ENCODE measurements around the gene KRT9.
A peak's percentile ranks its signal among the peaks of the same experiment; 100 is the strongest.
"Not testable (repeated sequence)": the region's sequence is repeated elsewhere in the genome, so short reads cannot be mapped to it uniquely, and the experiment has no call there.

KRT9 gene

DNA sequence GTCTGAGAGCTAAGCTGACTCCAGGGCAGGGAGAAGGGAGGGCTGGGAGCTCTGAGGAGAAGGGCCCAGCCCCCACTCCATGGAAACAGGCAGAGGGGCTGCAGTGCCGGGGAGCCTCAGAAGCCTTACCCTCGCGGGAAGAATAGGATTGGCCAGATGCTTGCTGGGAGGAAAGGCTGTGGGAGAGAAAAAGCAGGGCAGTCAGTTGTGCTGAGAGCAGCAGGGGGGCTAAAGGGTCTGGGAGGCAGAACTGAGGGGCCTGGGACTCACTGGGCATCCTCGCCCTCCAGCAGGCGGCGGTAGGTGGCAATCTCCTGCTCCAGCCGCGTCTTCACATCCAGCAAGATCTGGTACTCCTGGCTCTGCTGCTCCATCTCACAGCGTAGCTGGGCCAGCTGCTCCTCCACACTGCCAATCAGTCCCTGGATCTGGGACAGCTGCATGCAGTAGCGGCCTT, 38.2 kb upstream of the KRT9 start:
- intact Hi-C loops (cut with DNase I), result not testable (repeated sequence)
- peak in 2 of 10 donors; percentile 47 to 80 for DNase-seq

DNA sequence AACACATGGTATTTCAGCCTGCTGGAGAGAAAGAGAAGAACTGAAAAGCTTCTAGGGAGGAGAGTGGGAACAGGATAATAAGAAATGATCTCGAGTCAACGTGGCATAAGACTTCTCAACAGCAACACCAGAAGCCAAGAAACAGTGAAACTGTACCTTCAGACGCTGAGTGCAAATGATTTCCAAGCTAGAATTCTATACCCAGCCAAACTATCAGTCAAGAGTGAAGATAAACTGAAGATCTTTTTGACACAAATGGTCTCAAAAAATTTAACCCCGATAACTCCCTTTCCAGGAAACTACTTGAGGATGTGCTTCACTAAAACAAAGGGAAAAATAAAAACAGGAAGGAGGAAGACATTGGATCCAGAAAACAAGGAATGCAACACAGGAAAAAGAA, 35.1 kb upstream of the KRT9 start:
- DNase-seq; intact Hi-C loops (cut with DNase I): not testable (repeated sequence)

DNA sequence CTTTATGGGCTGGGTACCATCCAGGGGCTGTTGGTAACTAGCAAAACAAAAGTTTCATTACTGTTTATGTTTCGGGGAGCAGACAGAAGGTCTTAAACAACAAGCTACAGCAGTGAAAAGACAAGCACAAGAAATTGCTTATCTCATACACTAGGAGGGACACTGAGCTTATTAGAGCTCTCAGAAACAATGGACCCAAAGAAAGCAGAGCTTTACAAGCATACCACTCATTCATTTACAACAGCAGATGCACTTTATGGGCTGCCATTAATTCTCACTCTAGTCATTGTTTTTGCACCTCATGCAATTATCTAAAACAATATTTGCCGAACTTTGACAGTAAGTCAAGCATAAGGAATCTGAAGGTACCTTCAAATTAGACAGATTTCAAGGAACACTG, 30.7 kb upstream of the KRT9 start:
- no peak for DNase-seq
- intact Hi-C loops (cut with DNase I), result no loop called here

DNA sequence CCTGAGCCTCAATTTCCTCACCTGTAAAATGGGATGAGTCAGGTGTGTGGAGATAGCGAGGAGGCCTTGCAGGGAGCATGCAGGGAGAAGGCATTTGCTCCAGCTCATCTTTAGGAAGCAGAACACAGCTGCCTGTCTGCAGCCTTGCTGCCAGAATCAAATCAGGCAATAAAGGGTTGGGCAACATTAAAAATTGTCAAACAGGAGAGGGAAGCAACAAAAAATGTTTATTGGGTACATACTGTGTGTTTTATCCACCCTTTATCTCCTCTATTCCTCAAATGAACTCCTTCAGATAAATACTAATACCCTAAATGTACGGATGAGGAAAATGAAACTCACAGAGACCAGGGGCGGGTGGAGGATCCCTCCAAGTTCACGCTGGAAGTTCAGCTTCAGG, 28.5 kb upstream of the KRT9 start:
- intact Hi-C loops (cut with DNase I), result no loop called here
- DNase-seq, result peak in 1 of 10 donors; percentile 13

DNA sequence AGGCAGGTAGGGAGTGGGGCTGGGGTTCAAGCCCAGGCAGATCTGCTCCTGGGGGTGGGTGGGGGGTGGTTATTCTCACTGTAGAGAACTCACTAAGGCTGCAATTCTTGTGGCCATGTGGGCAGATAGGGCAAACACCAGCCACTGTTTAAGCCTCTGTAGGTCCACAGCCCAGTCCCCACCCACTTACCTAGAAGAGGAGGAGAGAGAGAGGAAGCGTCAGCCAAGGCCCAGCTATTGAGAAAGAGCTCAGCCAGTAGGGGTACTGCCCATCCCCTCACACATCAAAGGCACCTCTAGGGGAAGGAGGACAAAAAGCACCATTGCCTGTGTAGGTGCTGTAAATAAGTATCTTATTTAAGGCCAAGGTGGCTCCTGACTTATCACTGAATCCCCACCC, 27.8 kb upstream of the KRT9 start:
- DNase-seq, result peak in 1 of 10 donors; percentile 3
- intact Hi-C loops (cut with DNase I), result no loop called here

DNA sequence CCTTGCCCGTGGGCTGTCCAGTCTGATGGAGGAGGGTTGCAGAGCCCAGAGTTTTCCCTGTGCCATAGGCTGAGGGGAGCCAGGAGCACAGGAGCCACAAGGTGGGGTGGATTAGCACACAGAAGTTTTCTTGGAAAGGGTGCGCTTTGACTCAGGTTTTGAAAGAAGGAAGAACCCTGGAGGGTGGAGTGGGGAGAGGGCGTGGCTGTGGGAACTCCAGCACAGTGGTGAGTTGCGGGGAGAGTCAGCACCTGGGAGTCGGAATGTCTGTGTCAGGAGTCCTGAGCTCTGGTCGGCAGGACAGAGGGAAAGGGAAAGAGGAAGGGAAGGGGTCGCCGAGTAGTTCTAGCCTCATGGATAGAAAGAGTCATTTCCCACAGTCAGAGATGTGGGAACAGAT, 23.7 kb upstream of the KRT9 start:
- intact Hi-C loops (cut with DNase I), result no loop called here
- peak in 1 of 10 donors; percentile 19 for DNase-seq

DNA sequence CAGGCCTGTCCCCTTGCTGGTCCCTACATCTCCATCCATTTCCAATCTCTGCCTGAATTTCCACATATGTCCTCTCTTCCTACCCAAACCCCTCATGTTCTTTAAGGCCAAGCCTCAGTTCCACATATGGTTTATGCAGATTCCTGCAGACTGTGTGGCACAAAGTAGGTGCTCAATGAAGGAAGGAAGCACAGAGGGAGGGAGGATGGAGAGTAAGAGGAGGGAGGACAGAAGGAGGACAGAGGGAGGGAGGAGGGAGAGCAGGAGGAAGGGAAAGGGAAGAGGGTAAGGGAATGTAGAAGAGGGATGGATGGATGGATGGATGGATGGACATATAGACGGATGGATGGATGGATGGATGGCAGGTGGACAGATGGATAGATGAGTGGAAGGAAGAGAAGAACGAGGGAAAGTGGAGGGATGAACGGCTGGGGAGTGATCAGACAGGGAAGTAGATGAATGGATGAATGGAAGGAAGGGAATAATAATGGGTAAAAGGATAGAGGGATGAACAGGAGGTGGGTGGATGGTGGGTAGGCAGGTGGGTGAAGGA, 22.6 kb upstream of the KRT9 start:
- DNase-seq, result no peak
- intact Hi-C loops (cut with DNase I), result no loop called here

DNA sequence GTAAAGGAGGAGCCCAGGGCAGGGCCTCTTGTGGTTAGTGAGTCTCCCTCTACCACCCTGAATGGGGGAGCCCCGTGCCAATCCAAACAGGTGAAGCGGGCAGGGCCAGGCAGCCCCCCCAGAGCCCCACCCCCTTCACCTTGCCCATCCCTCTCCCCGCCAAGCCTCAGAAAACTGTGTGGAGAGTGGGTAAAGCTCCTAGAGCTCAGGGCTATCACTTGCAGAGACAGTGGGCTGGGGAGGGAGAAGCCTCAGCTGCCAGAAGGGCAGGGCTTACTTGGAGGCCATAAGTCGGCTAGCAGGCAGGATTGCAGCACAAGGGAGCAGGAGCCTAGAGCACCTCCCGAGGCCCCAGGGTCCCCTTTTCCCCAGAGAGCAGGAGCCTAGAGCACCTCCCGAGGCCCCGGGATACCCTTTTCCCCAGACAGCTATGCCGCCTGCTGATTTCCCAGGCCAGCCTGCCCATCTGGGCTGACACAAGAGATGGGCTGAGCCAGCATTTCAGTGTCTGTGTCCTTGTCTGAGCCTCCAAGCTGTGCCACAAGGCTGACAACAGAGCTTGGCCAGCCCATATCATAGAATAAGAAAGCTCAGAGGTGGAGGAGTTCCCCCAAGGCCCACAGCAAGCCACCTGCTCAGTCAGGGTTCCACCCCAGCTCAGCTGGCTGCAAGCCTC, 21.6 kb upstream of the KRT9 start:
- intact Hi-C loops (cut with DNase I), result no loop called here
- DNase-seq, result no peak

DNA sequence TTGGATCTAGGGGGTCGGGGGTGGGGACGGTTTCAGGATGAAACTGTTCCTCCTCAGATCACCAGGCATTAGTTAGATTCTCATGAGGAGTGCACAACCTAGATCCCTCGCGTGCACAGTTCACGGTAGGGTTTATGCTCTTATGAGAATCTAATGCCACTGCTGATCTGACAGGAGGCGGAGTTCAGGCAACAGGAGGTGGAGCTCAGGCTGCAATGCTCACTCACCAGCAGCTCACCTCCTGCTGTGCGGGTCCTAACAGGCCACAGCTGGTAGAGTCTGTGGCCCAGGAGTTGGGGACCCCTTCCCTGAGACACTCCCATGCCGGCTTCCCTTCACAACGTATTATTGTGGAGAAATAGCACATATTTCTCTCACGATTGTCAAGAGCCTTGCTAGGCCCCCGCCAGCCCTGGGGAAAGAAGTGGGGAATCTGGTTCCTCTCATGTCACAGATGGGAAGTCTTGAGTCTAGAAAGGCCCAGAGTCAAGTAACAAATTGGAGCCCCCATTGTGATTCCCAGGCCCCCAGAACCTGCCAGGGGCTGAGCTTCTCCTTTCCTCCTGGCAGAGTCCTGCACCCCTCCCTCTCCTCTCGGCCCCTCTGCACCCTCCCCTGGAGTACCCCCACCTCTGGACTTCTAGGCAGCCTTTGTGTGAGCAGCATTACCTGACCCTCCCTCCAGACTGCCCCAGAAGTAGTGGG, 20.9 kb upstream of the KRT9 start:
- intact Hi-C loops (cut with DNase I), result no loop called here
- DNase-seq, result no peak

DNA sequence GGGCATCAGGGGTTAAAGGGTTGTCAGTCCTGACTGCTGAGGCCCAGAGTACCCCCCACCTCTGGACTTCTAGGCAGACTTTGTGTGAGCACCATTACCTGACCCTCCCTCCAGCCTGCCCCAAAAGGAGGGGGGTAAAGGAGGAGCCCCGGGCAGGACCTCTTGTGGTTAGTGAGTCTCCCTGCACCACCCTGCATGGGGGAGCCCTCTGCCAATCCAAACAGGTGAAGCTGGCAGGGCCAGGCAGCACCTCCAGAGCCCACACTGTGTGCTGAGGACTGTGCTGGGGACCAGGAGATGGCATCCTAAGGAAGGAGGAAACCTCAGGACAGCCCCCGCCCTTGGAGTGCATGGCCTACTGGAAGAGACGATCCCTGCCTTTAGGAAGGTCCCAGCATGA, 17.4 kb upstream of the KRT9 start:
- intact Hi-C loops (cut with DNase I), result no loop called here
- no peak for DNase-seq

DNA sequence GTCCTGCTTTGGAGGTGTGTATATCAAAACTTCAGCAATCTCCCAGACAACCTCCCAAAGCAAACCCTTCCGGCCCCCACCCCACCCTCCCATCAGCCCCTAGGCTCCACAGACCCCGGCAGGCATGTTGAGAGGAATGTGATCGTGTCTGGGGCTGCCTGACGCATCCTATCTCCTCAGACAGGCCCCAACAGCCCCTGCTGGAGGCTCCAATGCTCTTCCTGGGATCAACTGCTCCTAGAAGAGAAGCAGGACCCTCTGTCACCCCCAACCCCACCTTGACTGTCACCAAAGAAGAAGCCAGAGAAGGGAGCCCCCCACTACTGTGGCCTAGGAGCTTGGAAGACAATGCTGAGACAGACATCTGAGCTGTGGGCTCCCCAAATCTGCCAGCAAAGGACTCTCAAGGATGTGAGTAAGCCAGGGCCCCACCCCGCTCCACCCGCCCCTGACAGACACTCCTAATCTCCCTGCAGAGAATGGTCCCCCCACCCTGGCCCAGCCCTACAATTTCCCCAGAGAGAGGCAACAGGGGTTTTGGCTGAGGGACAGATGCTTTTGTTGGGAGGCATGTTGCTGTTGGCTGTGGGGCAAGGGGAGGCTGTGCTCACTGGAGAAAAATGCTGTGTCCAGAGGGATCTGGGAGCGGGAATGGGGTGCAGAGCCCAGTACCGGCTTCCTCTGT, 16.4 kb upstream of the KRT9 start:
- intact Hi-C loops (cut with DNase I), result no loop called here
- DNase-seq, result no peak

DNA sequence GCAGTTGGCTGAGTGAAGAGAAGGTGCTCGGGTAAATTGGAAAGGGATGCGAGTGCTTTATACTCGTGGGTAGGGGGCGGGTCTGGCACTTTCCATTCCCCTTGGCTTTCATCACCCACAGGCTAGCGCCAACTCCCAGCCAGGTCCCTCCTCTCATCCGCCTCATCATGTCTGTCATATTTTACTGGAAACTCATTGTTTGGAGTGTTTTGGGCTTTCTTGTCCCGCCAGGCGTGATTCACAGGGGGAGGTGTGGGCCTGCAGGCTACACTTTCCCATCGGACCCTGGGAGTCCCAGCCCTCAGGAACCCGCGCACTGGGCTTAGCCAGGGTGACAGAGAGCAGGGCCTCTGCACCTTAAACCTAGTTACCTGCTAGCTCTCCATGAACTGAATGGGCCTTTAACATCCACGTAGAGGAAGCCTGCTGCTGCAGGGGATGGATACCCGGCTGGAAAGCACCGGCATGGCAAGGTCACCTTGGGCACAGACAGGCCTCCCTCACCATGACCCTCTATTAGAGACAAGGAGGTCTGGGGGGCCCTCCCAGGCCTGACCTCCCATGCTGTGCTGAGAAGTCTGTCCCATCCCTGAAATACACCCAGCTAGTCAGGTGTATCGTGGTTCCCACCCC, 15.1 kb upstream of the KRT9 start, which contains the start of gene KRT14:
Gene KRT14, minus strand, starts transcription at position 33 of the 633 bp plus-strand sequence. CDS start 61 bp downstream, outside the sequence.
- intact Hi-C loops (cut with DNase I), result no loop called here
- no peak for DNase-seq

DNA sequence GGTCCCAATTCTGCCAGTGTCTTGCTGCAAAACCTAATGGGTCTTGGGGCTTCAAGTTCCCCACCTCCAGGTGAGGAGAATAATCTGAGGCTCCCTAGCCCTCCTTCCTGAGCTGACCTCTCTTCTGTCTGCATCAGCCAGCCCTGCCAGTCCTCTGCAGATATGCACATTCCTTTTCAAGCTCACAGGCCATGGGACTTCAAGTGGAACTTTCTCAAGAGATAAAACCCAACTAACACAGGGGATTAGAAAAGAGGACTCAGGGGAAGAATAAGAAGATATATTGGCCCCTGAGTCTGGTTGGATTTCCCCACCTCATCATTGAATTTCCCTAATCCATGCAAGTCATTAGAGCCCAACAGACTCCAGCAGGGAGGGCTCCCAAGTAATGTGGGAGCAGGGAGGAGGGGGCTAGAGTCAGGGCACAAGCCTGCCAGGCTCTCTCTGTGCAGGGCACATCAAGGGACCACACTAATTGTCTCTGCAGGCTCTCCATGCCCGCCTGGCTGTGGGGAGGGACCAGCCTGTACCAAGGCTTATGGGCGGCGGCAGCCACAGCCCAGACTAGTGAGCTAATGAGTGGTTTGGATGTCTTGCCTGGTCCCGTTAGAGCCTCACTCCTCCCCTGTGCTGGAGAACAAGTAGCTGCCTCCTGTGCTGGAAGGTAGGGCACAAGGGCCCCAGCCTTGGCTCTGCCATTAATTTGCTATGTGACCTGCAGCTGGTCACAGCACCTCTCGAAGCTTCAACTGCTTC, 13.6 kb upstream of the KRT9 start:
- DNase-seq, result no peak
- intact Hi-C loops (cut with DNase I), result no loop called here

DNA sequence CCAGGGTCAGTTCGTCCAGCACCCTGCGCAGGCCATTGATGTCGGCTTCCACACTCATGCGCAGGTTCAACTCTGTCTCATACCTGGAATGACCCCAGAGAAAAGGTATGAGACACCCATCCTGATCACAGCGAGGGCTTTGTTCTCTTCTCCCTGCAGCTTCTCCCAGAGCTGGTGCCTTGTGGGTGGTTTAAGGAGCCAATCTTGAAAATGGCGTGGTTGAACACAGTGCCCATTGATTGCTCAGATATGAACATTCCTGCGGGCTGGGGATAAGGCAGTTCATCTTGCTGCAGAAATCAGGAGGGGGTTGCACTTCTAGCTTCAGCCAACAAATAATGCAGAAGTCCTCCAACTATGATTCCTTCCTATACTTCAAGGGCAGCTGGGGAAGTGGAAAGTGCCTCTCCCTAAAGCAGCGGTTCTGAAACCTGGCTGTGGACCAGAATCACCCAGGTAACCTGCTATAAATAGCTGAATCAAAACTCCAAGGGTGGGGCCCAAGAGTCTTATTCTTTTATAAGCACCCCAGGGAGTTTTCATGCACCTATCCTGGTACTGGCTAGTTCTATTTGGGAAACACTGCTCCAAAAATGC, 12.6 kb upstream of the KRT9 start:
- intact Hi-C loops (cut with DNase I); DNase-seq: not testable (repeated sequence)

DNA sequence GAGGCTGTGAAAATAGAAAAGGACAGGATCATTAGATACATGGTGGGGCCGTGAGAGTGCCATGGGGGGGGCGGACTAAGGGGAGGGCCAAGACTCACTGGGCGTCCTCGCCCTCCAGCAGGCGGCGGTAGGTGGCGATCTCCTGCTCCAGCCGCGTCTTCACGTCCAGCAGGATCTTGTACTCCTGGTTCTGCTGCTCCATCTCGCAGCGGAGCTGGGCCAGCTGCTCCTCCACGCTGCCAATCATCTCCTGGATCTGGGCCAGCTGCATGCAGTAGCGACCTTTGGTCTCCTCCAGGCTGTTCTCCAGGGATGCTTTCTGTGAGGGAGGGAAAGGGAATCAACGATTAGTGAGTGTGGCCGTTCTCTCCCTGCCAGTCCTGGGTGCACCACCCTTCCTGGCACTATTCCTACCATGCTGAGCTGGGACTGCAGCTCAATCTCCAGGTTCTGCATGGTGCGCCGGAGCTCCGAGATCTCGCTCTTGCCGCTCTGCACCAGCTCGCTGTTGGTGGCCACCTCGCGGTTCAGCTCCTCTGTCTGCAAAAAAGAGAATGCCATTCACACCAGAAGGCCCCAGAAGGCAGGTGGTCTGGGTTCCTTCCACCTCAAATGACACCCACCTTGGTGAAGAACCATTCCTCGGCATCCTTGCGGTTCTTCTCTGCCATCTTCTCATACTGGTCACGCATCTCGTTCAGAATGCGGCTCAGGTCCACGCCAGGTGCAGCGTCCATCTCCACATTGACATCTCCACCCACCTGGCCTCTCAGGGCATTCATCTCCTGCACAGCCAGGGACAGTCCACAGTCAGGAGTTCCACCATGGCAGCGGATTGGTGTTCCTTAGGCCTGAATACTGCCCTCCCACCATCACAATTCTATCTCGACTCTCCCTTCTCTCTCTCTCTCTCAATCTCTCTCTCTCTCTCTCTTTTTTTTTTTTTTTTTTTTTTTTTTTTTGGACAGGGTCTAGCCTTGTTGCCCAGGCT, 11.6 kb upstream of the KRT9 start:
- intact Hi-C loops (cut with DNase I), result no loop called here
- DNase-seq, result no peak

DNA sequence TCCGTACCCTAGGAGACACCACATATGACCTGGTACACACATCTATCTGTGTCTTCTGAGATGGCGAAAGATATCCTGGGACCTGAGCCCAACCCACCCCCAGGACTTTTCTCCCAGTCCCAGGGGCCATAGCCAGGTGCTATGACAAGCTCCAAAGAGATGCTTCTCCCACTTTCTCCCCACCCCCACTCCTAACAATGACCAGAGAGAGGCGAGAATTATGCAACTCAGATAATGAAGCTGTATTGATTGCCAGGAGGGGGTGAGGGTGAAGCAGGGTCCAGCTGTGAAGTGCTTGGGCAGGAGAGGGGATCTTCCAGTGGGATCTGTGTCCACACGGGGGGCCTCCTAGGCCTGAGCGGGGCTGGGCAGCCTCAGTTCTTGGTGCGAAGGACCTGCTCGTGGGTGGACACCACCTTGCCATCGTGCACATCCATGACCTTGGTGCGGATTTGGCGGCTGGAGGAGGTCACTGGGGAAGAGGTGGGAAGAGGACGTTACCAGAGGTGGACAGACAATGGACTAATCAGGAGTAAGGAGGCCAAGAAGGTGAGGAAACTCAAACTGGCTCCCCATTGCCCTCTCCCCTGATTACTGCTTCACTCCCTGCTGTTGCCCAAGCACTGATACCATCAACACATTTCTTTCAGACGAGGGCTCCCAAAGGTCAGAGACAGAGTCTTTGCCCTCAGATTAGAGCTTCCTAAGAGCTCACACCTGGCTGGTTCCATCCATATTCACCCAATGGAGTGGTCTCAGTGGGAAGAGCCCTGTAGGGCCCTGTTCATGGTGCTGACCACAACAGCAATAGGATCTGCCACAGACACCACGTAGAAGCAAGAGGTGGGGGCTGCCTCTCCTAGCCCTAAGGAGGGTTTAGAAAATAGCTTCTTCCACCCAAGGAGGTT, 10.5 kb upstream of the KRT9 start:
- intact Hi-C loops (cut with DNase I); DNase-seq: not testable (repeated sequence)

DNA sequence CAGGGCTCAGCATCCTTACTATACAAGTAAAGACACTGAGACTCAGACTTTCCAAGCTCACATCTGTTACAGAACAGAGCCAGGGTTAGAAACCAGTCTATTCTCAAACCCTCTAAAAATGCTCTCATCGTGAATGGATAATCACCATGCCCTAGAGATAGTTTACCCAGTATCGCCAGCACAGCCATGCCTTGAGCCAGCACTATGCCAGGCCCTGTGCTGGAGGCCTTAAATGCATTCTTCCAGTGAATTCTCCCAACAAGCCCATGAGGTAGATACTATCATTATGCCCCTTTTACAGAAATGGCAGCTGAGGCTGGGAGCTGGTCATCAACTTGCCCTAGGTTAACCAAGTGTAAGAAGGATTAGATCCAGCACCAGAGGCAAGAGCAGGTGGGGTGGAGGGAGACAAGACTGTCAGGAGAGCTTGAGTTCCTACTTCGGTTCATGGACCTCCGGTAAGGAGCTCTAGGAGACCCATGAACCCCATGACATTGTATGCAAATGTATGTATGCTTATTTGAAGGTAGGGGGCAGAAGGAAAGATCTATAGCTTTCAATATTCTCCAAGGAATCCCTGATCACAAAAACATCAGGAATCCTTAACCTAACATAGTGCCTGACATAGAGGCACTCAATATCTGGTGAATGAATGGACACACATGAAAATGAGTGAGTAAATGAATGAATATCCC, 9.7 kb upstream of the KRT9 start:
- DNase-seq, result no peak
- intact Hi-C loops (cut with DNase I), result no loop called here
